Measurements from ENCODE around the gene FBXL14.

FBXL14 gene

GRCh38 chr12:1594261-1595025 is at the start of gene FBXL14:
FBXL14 (minus strand) TSS chr12:1594581; CDS start chr12:1594066, 515 bp downstream.
- DNase-seq: peak; percentile 84

GRCh38 chr12:1643905-1644533 is 49.6 kb upstream of the FBXL14 start:
- no peak for DNase-seq

- DNase-seq: no peak
Measured at GRCh38 chr12:1643043-1643442, 48.7 kb upstream of the FBXL14 start.

- no peak for DNase-seq
Measured at GRCh38 chr12:1642513-1642912, 48.1 kb upstream of the FBXL14 start.

- no peak for DNase-seq
Measured at GRCh38 chr12:1640328-1641234, 46.2 kb upstream of the FBXL14 start.

- no peak for DNase-seq
Measured at GRCh38 chr12:1639538-1639937, 45.2 kb upstream of the FBXL14 start.

GRCh38 chr12:1638203-1638602 is 43.8 kb upstream of the FBXL14 start:
- no peak for DNase-seq

GRCh38 chr12:1635301-1636095 is 41.1 kb upstream of the FBXL14 start:
- DNase-seq: no peak

GRCh38 chr12:1634590-1635191 is 40.3 kb upstream of the FBXL14 start:
- DNase-seq: peak; percentile 59

GRCh38 chr12:1634149-1634548 is 39.8 kb upstream of the FBXL14 start:
- no peak for DNase-seq

GRCh38 chr12:1633459-1633858 is 39.1 kb upstream of the FBXL14 start:
- no peak for DNase-seq

GRCh38 chr12:1632702-1633101 is 38.3 kb upstream of the FBXL14 start:
- no peak for DNase-seq

- DNase-seq: no peak
Measured at GRCh38 chr12:1630827-1631591, 36.6 kb upstream of the FBXL14 start.

- DNase-seq: no peak
Measured at GRCh38 chr12:1630133-1630826, 35.9 kb upstream of the FBXL14 start.

GRCh38 chr12:1629338-1630132 is 35.2 kb upstream of the FBXL14 start:
- DNase-seq: no peak

GRCh38 chr12:1628666-1629337 is 34.4 kb upstream of the FBXL14 start, which contains the start of gene WNT5B:
WNT5B (plus strand) TSS chr12:1629231; CDS start chr12:1631355, 2,124 bp downstream.
- DNase-seq: no peak

- DNase-seq: no peak
Measured at GRCh38 chr12:1622406-1622805, 28.0 kb upstream of the FBXL14 start.

- DNase-seq: no peak
Measured at GRCh38 chr12:1620092-1620491, 25.7 kb upstream of the FBXL14 start.

- peak; percentile 25 for DNase-seq
Measured at GRCh38 chr12:1619587-1619986, 25.2 kb upstream of the FBXL14 start.
